ENCODE results near the gene RUNX1.

DNA sequence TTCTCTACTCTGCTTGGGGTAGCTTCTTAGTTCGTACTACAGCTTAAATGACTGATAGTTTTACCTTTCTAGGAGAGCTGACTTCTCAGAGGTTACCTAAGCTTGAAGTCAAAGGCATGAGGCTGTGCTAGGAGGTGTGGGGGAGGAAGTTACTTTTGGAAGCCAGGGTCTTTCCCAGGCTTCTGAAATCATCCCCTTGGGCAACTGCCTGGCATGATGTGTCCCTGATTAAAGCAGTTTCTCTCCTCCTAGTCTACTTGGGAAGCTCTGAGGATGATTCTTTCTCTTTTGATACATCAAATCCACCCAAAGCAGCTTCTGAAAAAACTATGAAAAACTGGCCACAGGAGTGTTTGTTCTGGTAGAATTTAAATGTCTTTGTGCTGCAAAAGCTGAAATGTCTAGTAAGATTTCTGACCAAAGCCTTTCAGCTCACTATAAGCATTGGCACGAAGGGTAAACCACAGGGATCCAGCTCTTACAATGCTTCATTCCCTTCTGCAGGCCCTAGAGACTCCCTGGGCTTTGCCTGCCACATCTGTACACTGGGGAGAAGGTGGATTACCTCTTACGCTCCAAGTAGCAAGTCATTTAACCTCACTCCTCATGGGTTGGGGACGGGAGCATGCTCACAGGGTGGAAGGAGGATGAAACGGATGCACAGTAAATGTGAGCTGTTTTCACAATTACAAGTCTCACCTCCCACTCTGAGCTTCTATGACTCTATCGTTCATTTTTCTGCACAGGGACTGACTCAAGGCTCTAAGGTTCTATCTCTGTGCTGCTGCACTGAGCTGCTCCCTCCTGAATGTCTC lies 59.6 kb downstream of the RUNX1 start:
- TF ChIP-seq, protein P1, sequence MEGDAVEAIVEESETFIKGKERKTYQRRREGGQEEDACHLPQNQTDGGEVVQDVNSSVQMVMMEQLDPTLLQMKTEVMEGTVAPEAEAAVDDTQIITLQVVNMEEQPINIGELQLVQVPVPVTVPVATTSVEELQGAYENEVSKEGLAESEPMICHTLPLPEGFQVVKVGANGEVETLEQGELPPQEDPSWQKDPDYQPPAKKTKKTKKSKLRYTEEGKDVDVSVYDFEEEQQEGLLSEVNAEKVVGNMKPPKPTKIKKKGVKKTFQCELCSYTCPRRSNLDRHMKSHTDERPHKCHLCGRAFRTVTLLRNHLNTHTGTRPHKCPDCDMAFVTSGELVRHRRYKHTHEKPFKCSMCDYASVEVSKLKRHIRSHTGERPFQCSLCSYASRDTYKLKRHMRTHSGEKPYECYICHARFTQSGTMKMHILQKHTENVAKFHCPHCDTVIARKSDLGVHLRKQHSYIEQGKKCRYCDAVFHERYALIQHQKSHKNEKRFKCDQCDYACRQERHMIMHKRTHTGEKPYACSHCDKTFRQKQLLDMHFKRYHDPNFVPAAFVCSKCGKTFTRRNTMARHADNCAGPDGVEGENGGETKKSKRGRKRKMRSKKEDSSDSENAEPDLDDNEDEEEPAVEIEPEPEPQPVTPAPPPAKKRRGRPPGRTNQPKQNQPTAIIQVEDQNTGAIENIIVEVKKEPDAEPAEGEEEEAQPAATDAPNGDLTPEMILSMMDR (IDR thresholded peaks at IDR 0.05), result no peak
- no peak for TF ChIP-seq EZH2 (IDR thresholded peaks at IDR 0.05; ENCODE audit: borderline replicate concordance, insufficient read depth, low read depth, low read length, poor library complexity, severe bottlenecking)

All from B cell (primary cell).